ENCODE measurements around the gene HSDL2.

GRCh38 chr9:112380102-112380824 is at the start of gene HSDL2:
- TF ChIP-seq POLR2A (IDR thresholded peaks at IDR 0.05; ENCODE audit: low read length) (no peak), GATA1 (IDR thresholded peaks at IDR 0.05; ENCODE audit: low read depth, low read length) (no peak)
